Esophagus (tissue), 2 donors: ENCODE data around the gene DLX5. TPM values are rescaled to one million over a fixed set of nuclear protein-coding genes. Genes with fewer than 3 reads are reported as not detected.

Experiments used
- H3K27ac ChIP-seq, 2 donors: one replicate each; pipeline ENCODE4 v1.5.1; 2013; ENCODE audit warnings: low read depth in 2 of 2, mild to moderate bottlenecking in 2 of 2, inconsistent platforms in 1 of 2, low read length in 1 of 2, moderate library complexity in 1 of 2
- H3K27me3 ChIP-seq, 2 donors: one replicate each; pipeline ENCODE4 v1.6.1; 2013; ENCODE audit warnings: low read length in 2 of 2, control low read depth in 1 of 2, mild to moderate bottlenecking in 1 of 2; ENCODE audit not compliant: insufficient read depth in 2 of 2, control insufficient read depth in 1 of 2
- H3K36me3 ChIP-seq, 2 donors: one replicate each; pipeline ENCODE4 v1.6.1; 2013; ENCODE audit warnings: low read length in 1 of 2; ENCODE audit not compliant: control insufficient read depth in 2 of 2, insufficient read depth in 2 of 2
- H3K4me1 ChIP-seq, 2 donors: one replicate each; pipeline ENCODE4 v1.6.1; 2013; ENCODE audit warnings: low read length in 1 of 2; ENCODE audit not compliant: control insufficient read depth in 2 of 2, insufficient read depth in 2 of 2
- H3K4me3 ChIP-seq, 2 donors: one replicate each; pipeline ENCODE4 v1.5.1; 2013; ENCODE audit warnings: low read length in 2 of 2, mild to moderate bottlenecking in 2 of 2, low read depth in 1 of 2, moderate library complexity in 1 of 2
- H3K9me3 ChIP-seq, 2 donors: one replicate each; pipeline ENCODE4 v1.6.1; 2013; ENCODE audit warnings: mild to moderate bottlenecking in 2 of 2, low read depth in 1 of 2, low read length in 1 of 2, moderate library complexity in 1 of 2; ENCODE audit not compliant: control insufficient read depth in 2 of 2, insufficient read depth in 1 of 2
- WGBS, 2 donors: extraction: QIAGEN DNeasy Blood & Tissue Kit; methylation state at CpG; one replicate each; pipeline ENCODE4 v1.1.7; 2013; 5-methylcytosine and 5-hydroxymethylcytosine counted together
- polyA plus RNA-seq, 2 donors: library from polyadenylated mRNA; stranded (reverse); fragments of 200-250 nt; gene quantifications; one replicate each; pipeline ENCODE4 v1.2.3, GENCODE V29; 2013
- donor health status: healthy with polysubstance abuse.
- donor health status: Bipolar disorder and iron deficiency.

DLX5 gene
- polyA plus RNA-seq, 2 donors = 1.4 to 2.7 TPM

DNA sequence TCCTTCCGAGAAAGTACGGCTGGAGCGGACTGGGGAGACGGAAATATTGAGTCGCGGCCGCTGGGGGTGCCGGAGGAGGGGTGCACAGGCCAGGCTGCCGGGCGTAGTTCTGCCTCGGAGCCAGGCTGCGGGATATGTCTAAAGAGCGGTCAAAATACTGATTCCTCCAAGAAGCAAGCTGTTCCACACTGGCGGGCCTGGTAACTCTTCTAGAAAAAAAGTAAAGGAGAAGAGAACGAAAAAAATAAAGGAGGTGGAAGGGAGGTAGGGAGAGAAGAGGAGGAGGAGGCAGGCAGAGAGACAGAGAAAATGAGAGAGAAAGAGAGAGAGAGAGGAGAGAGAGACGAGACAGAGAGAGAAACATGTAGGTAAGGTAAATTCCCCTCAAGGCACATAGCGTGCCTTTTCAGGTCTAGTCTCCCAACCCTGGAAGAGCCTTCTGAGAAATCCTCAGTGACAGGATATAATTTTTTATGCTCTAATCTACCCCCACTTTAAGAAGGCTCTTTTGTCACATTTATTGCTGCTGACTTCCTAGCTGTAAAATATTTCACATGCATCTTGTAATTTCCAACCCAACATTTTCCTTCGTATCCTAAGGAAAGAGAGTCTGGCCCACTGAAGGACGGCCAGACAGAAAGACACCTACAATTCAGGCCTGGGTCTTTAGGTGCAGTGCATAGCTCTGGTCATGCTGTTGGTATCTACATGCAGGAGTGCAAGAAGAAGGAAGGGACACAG lies 5.7 kb downstream of the DLX5 start:
- H3K27me3 ChIP-seq = peaks cover 10 to 45% of the 10 kb centered on the region in 2 donors

DNA sequence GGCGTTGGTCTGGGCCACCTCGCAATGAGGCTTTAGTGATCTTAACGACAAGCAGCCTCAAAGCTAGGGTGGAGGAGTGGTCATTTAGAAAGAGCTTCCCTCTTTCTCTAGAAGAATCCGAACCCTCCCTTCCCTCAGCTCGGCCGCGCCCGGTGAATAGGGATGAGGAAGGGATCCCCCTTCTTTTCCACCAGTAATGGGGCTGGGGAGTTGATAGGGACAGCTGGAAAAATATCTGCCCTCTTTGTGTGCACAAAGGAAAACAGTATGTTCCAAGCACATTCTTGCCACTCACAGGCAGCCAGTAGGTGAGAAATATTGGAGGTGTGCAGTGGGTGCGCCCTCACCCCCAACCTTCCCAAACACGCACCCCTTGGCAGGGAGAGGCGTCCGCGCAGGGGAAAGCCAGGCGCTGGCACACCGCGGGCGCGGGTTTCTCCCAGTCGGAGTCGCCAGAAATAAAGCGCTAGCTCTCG lies 6.5 kb downstream of the DLX5 start:
- Histone ChIP-seq H3K4me3 (no peak overlapping the region), H3K4me1 (peaks cover 0 to 17% of the 10 kb centered on the region in 2 donors), H3K27me3 (peaks cover 10 to 40% of the 10 kb centered on the region in 2 donors), H3K27ac (no peak overlapping the region), H3K9me3 (peaks cover 0 to 6% of the 10 kb centered on the region in 2 donors), H3K36me3 (no peaks in the 10 kb centered on the region)
- WGBS, 2 donors = 3 to 10% methylated on average over 22 of the region's 22 CpGs

More for the DNA sequence above, 5.7 kb downstream of the DLX5 start:
- H3K4me1 ChIP-seq = peaks cover 0 to 18% of the 10 kb centered on the region in 2 donors
- peaks cover 0 to 6% of the 10 kb centered on the region in 2 donors for H3K9me3 ChIP-seq
- no peaks in the 10 kb centered on the region for H3K36me3 ChIP-seq
- no peak overlapping the region for H3K4me3 ChIP-seq
- 16 to 32% methylated on average over 19 of the region's 19 CpGs for WGBS, 2 donors
- H3K27ac ChIP-seq = no peak overlapping the region

DNA sequence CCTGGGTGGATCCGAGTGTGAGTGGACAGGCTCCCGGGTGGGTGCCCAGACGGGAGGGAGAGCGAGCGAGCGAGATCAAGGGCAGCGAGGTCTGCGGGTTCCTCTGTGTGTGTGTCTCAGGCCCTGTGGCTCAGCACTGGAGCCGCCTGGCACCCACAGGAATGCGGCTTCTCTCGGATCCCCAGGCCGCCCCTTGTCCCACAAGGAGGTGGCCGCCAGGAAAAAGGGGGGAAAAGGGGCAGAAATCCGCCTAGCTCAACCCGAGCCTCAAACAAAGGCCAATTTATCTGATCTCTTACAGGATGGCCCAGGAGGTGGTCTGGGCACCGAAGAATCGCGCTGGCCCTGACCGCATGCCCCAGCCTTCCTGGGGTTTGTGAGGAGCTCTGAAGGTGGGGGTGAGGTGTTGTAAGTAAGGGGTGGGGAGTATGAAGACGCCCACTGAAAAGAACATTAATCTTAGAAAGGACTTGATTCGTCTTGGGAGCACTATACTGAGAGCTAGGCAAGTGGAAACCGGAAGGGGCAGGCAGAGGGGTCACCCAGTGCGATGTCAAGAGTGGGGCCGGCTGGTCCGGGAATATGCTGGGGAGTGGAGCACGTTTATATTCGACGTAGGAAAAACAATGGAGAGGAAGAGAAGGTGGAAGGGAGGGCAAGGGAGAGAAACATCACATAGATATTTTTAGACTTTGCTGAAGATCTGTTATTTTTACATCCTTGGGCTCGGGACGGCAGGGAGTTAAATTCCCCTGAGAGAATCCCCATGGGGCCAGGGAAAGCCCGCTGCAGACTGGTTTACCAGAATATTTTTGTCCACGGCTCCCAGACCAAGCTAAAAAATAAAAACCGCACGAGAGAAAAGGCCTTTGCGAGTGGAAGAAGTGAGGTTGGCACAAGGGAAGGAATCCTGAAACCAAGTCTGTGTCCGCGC lies 7.2 kb downstream of the DLX5 start:
- H3K4me3 ChIP-seq = no peak overlapping the region
- 12 to 18% methylated on average over 37 of the region's 37 CpGs for WGBS, 2 donors

DNA sequence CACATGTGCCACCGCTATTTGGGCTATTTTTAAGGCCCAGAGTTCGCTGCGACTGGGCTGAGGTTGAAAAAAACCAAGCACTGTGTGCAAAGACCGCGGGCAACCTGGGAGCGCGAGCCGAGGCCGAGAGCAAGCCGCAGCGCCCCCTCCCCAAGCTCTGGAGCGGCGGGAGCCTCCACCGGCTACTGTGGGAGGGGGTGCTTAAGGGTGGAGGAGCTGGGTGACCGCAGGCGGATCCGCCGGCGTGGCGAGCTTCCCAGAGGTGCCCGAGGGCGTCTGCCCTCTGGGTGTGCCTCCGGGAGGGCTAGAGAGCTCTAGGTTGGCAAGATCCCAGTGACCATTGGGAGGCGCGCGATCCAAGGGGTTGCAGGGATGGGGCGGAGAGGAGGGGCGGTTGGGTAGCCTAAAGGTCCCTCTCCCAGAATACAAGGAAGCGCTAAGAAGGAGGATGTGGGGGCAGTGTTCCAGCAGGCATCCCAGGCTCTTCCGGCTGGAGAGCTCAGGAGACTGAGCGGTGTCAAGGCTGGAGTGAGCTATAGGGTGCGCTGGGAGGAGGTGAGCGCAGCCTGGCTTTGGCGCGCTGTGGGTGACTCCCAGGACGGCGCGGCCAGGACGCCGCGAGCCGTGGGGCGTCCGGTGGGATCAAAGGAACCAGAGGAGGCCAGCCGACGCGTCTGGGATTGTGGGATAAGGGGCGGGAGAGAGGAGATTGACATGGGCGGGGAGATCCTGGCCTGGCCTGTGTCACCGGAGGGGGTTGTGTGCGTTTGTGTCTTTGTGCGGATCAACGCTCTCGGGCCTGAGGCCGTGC lies 8.0 kb downstream of the DLX5 start:
- H3K4me3 ChIP-seq = no peak overlapping the region
- peaks cover 17 to 43% of the 10 kb centered on the region in 2 donors for H3K27me3 ChIP-seq
- H3K36me3 ChIP-seq = no peaks in the 10 kb centered on the region
- peaks cover 0 to 15% of the 10 kb centered on the region in 2 donors for H3K4me1 ChIP-seq
- H3K27ac ChIP-seq = no peak overlapping the region
- 3 to 5% methylated on average over 51 to 55 of the region's 55 CpGs for WGBS, 2 donors
- H3K9me3 ChIP-seq = peaks cover 0 to 6% of the 10 kb centered on the region in 2 donors

More for the DNA sequence above, 7.2 kb downstream of the DLX5 start:
- H3K9me3 ChIP-seq = peaks cover 0 to 6% of the 10 kb centered on the region in 2 donors
- H3K36me3 ChIP-seq = no peaks in the 10 kb centered on the region
- no peak overlapping the region for H3K27ac ChIP-seq
- H3K27me3 ChIP-seq = peaks cover 15 to 41% of the 10 kb centered on the region in 2 donors
- H3K4me1 ChIP-seq = peaks cover 0 to 15% of the 10 kb centered on the region in 2 donors

DNA sequence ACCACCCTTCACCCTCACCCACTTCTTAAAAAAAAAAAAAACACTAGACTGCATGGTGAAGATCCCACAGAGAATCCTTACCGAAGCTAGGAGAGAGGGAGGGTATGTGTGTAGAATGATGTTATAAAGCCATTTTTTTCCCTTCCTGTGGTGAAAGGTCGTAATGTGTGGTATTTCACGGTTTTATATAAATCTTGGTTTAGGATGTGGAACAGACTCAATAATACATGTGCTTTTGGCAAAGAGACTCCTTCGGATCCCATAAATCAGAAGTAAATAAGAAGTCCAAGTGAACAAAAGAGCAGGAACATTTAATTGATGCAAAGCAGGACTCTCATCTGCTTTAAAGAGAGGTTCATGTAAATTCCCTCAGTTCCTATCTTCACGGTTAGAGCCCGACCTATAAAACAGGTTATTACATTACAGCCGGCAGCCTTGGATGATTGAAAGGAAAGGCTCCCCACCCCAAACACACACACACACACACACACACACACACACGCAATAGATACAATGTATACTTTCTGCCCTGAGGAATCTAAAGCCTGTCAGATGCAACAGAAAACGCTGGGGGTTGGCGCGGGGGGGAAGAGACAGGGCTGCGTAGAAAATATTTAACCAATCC lies 8.8 kb downstream of the DLX5 start:
- Histone ChIP-seq H3K4me1 (peaks cover 0 to 15% of the 10 kb centered on the region in 2 donors), H3K36me3 (no peaks in the 10 kb centered on the region), H3K27me3 (peaks cover 17 to 38% of the 10 kb centered on the region in 2 donors), H3K4me3 (no peak overlapping the region), H3K9me3 (peaks cover 0 to 3% of the 10 kb centered on the region in 2 donors), H3K27ac (no peak overlapping the region)
- 5 to 8% methylated on average over 12 of the region's 12 CpGs for WGBS, 2 donors

DNA sequence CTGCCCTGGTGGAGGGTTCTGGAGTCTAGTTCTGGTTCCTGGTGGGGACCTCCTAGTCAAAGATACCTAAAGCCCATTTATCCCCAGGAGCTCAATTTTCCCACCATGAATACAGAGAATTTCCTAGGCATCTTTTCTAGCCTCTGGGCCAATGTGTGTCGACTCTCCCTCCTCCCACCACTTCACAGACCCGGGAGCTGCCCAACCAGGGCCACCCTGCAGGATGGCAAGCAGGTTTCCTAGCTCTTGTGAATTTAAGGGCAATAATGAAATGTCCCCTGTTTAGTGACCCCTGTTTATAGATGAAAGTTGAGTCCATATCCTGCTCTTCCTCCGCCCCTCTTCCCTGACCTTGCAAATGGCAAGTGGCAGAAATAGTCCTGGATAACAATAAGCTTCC lies 9.4 kb downstream of the DLX5 start:
- Histone ChIP-seq H3K4me3 (no peak overlapping the region), H3K27me3 (peaks cover 17 to 34% of the 10 kb centered on the region in 2 donors), H3K36me3 (no peaks in the 10 kb centered on the region), H3K9me3 (peaks cover 0 to 3% of the 10 kb centered on the region in 2 donors), H3K27ac (no peak overlapping the region), H3K4me1 (peaks cover 0 to 15% of the 10 kb centered on the region in 2 donors)
- 10 to 18% methylated on average over 3 of the region's 3 CpGs for WGBS, 2 donors

DNA sequence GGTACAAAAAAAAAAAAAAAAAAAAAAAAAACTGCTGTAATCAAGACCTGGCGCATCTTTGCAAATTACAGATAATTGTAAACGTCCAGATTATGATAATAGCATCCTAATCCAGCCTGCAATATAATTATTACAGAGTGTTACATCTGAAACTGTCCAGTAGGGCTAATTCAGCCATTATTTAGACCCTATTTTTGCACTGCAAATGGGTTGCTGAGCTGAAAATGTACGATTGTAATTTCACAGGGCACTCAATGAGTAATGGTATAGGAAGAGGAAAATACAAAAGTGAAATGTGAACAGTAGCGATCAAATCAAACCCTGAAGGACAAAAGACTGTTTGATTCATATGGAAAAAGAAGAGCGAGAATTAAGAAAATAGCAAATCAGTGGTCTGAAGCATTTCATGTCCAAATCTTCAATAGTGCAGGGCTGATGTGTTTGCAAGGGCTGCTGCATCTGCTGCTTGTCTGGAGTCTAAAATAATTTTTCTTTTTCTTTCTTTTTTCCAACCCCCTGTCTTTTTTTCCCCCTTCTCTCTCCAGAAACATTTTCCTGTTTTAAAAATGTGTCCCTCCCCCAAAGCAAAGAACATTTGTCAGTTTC lies 10.4 kb downstream of the DLX5 start:
- Histone ChIP-seq H3K4me1 (peaks cover 0 to 15% of the 10 kb centered on the region in 2 donors), H3K4me3 (no peak overlapping the region), H3K36me3 (no peaks in the 10 kb centered on the region), H3K27me3 (peaks cover 17 to 39% of the 10 kb centered on the region in 2 donors), H3K9me3 (peaks cover 0 to 3% of the 10 kb centered on the region in 2 donors), H3K27ac (no peak overlapping the region)
- WGBS, 2 donors = 21 to 22% methylated on average over 5 of the region's 5 CpGs

DNA sequence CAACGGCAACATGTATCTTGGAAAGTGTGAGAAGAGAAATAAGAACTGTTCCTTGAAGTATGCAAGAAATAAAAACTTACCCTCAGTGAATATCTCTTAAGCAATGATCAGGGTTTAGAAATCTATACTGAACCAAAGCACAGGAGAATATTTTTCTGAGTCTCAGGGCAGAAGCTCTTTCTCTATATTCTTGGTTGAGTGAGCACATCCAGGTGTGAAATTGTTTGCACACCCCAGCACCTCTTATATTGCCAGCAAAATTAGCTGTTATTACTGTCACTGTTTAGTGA lies 10.8 kb downstream of the DLX5 start:
- peaks cover 17 to 39% of the 10 kb centered on the region in 2 donors for H3K27me3 ChIP-seq
- 18 to 26% methylated on average over 1 of the region's 1 CpG for WGBS, 2 donors

More for the DNA sequence above, 10.8 kb downstream of the DLX5 start:
- Histone ChIP-seq H3K4me1 (peaks cover 0 to 15% of the 10 kb centered on the region in 2 donors), H3K9me3 (peaks cover 0 to 3% of the 10 kb centered on the region in 2 donors), H3K36me3 (no peaks in the 10 kb centered on the region), H3K4me3 (no peak overlapping the region), H3K27ac (no peak overlapping the region)
